Right lobe of liver (tissue), 4 donors: ENCODE results near the gene SH3PXD2A.

Experiments used
- POLR2A ChIP-seq: fragments of 450-650 bp; IDR thresholded peaks from one replicate; pipeline ENCODE4 v1.6.1; 2017; ENCODE audit warnings: antibody characterized with exemption, mild to moderate bottlenecking
- TF ChIP-seq, protein P1 (sequence below), 4 donors: fragments of 200-600 bp in 3 of 4; fragments of 450-650 bp in 1 of 4; IDR thresholded peaks; one replicate each; pipeline versions ENCODE4 v1.5.1 to v1.8.0; 2016 to 2022; ENCODE audit warnings: antibody characterized with exemption in 4 of 4, mild to moderate bottlenecking in 2 of 4
- donor health status: DM: no; HTN: no; CAD: no.
- donor health status: DM: no; HTN: no; CAD: no.
- donor health status: DM: no; HTN: yes; CAD: no.

DNA sequence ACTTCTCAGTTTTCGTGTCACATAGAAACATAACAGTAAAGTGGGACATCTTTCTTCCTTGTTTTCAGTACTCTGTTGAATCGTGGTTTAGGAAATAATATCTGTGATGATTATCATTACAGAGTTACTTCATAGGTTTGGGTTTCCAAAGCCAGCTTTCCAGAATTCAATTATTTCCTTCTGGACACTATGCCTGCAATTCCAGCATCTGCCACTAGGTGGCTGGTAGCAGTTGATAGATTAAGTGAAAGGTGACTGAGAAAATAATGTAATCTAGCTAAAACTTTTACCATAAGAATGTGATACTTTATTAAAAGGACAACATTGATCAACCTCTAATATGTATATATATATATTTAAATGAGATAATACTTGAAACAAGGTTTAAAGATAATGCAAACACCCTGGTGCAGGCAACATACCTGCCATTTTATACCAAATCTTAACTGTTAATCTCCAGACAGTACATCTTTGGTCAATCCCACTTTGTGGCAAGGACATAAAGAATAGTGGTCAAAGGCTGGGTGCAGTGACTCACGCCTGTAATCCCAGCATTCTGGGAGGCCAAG, 102.6 kb downstream of the SH3PXD2A start:
- TF ChIP-seq, protein P1, sequence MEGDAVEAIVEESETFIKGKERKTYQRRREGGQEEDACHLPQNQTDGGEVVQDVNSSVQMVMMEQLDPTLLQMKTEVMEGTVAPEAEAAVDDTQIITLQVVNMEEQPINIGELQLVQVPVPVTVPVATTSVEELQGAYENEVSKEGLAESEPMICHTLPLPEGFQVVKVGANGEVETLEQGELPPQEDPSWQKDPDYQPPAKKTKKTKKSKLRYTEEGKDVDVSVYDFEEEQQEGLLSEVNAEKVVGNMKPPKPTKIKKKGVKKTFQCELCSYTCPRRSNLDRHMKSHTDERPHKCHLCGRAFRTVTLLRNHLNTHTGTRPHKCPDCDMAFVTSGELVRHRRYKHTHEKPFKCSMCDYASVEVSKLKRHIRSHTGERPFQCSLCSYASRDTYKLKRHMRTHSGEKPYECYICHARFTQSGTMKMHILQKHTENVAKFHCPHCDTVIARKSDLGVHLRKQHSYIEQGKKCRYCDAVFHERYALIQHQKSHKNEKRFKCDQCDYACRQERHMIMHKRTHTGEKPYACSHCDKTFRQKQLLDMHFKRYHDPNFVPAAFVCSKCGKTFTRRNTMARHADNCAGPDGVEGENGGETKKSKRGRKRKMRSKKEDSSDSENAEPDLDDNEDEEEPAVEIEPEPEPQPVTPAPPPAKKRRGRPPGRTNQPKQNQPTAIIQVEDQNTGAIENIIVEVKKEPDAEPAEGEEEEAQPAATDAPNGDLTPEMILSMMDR (IDR thresholded peaks at IDR 0.05), result peak; percentile 64 to 86 (median 66)
- TF ChIP-seq POLR2A, result no peak
